ENCODE data around the gene POFUT2.

POFUT2 gene, protein sequence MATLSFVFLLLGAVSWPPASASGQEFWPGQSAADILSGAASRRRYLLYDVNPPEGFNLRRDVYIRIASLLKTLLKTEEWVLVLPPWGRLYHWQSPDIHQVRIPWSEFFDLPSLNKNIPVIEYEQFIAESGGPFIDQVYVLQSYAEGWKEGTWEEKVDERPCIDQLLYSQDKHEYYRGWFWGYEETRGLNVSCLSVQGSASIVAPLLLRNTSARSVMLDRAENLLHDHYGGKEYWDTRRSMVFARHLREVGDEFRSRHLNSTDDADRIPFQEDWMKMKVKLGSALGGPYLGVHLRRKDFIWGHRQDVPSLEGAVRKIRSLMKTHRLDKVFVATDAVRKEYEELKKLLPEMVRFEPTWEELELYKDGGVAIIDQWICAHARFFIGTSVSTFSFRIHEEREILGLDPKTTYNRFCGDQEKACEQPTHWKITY

DNA sequence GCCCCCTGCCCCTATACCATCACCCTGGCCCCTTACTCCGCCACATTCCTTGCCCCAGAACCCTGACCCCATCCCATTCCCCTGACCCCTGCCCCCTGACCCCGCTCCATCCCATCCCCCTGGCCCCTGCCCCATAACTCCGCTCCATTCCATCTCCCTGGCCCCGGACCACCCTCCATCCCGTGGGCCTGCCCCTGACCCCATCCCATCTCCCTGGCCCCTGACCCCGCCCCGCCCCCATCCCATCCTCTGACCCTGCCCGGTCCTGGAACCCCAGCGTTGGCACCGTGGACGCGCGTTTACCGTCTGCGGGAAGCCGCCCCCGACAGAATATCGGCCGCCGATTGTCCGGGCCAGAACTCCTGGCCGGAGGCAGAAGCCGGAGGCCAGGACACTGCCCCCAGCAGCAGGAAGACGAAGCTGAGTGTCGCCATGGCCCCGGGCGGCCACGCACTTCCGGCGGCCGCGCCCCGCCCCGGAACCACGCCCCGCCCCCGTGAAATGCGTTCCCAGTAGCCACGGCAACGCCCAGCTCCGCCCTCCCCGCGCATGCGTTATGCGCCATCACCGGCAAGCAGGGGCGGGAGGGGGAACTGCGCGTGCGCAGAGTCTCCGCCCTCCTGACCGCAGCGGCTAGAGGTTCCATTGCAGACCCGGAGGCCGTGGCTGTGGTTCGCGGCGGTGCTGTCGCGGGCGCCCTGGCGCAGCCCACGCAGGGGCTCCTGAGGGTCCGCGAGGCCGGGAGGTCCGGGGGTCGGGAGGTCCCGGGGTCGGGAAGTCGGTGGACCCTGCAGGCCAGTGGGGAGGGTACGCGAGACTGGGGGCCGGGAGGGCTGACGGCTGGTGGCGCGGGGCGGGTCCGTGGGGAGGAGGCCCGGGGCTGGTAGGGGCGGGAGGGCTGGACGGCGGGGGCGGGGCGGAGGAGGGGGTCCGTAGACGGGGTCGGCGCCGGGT is at the start of gene POFUT2:
Gene POFUT2, minus strand, starts transcription at position 458 of the 954 bp plus-strand sequence. Its CDS starts 24 bp downstream, at position 434.
- DNase-seq: peak; percentile 100

DNA sequence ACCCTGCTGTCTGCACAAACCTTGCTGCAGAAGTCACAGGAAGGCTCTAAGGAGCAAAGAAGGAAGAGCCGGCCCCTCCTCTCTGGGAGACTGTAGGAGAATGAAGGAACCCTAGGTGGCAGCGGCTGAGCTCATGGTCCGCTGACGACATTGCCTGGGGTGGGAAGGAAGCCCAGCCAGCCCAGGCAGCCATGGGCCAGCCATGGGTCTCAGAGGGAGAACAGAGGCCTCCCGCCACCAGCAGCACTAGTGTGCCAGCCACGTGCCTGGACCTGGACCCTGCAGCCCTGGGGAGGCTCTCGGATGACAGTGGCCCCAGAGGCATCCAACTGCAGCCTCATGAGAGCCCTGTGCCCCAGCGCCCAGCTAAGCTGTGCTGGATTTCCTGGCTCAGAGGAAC is 49.2 kb upstream of the POFUT2 start:
- DNase-seq: no peak

DNA sequence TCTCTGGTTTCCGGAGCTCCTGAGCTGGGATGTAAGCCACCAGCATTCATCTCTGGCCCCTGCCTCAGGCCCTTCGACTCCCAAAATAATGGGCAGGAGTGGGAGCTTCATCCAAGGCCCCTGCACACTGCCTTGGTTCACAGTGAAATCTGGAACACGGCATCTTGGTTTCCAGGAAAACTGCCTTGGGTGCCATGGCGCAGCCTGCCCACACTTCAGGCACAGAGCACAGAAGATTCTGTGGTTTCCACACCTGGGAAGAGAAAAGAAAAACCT is 48.8 kb upstream of the POFUT2 start:
- no peak for DNase-seq

DNA sequence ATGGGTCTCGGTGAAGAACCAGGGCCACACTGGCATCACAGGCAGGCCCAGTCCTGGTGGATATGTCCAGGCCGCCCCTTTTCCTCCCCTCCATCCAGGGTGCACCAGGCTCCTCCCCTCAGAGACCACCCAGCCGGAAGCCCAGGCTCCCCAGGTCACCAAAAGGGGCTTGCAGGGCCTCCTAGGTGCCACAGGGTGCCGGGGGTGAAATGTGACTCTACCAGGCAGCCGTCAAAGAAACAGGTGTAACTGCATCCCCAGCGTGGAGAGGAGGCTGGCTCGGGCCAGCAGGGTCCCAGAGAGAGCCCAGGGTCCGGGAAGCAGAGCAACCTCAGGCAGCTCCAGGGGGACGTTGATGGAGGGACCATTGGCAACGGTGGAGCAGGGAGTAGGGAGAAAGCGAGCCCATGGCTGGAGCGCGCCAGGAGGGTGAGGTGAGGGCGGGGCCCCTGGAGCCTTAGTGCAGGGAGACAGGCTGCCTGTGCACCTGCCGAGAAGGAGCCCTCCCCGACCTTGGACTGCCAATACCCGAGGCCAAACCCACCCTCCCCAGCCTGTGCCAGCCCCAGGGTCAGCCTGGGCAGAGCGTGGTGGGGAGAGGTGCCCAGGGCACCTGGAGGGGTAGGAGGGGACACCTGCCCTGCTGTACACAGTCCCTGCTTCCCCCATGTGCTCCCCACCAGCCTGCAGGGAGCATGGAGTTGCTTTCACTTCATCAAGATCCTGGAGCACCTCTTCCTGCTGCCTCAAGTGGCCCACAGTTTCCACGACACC is 48.3 kb upstream of the POFUT2 start:
- no peak for DNase-seq

DNA sequence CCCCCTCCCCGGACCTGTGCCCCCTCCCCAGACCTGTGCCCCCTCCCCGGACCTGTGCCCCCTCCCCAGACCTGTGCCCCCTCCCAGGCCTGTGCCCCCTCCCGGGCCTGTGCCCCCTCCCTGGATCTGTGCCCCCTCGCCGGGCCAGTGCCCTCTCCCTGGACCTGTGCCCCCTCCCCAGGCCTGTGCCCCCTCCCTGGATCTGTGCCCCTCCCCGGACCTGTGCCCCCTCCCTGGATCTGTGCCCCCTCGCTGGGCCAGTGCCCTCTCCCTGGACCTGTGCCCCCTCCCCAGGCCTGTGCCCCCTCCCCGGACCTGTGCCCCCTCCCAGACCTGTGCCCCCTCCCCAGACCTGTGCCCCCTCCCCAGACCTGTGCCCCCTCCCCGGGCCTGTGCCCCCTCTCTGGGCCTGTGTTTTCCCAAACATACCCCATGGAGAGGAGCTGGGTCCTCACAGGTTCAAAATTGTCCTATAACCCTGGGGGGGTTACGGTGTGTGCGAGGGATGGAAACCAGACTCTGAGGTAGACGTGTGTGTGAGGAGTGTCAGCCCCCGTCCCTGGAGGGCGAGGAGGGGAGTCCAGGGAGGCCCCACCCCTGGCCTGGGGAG is 47.6 kb upstream of the POFUT2 start:
- no peak for DNase-seq

DNA sequence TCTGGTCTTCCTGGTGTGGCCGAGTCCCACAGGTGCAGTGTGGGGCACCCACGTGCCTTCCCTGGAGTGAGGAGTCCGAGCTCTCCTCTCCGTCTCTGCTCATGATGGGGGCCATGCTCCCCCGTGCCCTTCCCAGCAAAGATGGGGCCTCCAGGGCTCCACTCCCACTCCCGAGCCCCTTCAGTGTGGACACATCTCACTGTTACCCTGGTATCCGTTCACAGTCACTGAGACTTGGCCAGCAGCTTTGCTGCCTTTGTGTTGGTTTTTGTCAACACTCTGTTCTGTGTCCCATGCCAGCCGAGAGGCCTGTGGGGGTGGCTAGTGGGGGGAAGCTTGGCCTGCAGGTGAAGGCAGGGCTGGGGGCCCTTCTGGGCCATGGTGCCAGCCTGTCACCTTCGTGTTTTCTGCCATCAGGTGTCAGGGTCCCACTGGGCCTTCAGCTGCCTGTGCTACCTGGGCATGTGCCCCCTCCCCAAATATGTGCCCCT is 46.9 kb upstream of the POFUT2 start:
- no peak for DNase-seq

DNA sequence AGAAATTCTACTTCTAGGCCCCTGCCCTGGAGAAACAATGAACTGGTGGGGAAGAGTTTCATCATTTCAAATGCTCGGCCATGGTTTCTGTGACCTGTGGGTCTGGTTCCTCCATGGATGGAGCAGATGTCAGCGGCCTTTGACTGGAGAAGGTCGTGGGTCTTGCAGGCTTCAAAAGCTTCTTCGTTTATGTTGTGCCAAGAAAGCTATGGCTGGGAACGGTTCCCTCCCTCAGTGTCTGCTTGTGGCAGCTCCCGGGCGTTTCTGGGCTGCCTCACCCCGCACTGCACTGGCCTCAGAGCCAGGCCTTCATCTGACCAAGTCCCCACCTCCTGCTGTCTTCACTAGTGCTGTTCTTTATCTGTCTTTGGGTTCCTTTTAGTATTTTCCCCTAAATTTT is 46.4 kb upstream of the POFUT2 start:
- DNase-seq: no peak

DNA sequence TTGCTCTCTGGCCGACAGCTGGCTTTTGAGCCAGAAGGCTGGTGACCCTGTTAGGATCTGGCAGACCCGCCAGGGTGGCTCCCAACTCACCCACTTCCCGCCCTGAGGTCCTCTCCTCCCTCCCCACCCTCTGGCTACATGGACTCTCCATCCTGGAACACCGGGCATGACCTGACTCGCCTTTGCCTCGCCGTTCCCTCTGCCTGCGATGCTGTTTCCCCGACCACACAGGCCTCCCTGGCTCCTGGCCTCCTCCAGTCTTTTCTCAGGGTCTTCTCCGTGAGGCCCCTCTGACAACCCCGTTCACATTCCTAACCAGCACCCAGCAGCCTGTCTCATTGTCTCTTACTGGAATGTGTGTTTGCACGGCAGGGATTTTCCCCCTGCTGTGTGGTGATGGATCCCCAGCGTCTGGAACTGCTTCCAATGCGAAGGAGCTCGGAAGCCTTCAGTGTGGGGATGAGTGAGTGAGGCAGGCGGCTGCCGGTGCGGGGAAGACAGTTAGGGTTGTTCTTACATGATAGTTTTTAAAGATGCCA is 46.0 kb upstream of the POFUT2 start:
- no peak for DNase-seq

DNA sequence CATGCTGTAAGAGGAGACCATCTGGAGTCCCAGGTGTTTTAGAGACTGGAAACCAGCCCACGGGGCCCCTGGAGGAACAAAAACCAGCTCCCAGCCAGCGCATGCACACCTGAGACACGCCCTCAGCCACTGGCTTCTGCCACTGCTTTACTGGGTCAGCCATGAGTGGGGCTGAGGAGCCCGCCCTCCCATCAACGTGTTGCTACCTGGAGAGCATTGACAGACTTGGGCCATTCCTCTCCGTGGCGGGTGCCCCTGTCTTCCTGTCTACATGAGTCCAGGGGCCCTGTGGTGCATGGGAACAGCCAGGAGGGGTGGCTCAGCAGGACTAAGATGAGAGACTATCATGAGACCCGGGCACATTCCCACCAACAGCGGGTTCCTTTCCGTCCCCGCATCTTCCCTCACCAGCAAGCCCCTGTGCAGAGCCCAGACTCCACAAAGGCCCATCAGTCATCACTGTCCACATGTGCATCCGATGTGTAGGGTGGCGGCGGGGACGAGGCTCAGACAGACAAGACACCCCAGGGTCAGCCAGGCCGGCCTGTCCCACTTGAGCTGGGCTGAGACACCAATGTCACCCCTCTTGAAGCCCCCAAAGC is 45.4 kb upstream of the POFUT2 start:
- no peak for DNase-seq

DNA sequence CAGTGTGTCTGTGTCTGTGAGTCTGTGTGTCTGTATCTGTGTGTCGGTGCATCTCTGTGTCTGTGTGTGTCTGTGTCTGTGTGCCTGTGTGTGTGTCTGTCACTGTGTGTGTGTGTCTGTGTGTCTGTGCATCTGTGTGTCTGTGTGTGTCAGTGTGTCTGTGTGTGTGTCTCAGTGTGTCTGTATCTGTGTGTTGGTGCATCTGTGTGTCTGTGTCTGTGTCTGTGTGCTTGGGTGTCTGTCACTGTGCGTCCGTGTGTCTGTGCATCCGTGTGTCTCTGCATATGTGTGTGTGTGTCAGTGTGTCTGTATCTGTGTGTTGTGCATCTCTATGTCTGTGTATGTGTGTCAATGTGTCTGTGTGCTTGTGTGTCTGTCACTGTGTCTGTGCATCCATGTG is 44.7 kb upstream of the POFUT2 start:
- no peak for DNase-seq

DNA sequence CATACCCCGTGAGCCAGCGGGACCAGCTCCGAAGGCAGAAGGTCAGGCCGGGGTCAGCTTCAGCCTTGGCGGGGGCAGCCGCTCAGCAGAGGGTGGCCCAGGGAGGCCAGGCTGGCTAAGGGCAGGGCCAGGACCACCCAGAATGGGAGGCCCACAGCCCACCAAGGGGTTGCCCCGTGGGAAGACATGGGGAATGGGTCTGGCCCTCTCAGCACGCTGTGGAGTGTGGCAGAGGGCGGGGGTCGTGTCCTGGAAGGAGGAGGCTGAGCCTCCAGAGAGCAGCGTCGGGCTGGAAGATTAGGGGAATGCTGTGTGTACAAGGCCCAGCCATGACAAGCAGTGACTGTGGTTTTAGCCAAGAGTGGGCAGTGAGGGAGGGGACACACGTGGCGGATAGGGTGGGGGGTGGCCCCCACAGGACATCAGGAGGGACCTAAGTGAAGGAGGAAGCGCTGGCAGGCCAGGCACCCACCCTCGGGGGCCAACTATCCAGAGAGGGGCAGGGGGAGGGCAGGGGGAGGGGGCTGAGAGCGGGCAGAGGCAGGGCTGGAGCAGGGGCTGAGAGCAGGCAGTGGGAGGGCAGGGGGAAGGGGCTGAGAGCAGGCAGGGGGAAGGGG is 43.9 kb upstream of the POFUT2 start:
- no peak for DNase-seq

DNA sequence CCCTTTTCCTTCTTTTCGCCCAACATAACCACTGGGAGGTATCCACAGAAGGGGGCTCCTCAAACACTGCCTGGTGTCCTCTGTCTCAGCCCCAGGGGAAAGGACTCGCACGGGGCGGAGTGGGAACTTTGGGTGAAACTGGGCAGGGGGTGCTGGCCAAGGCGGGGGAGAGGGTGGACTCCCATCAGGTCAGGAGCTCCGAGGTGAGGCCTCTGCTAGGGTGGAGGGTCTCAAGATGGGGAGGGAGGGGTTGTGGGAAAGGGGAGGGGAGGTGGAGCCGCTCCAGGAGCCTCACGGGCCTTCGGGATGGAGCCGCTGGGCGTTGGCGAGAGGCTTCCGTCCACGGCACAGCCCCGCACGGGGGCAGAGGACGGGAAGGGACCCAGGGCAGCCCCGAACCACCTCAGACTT is 43.2 kb upstream of the POFUT2 start:
- no peak for DNase-seq

DNA sequence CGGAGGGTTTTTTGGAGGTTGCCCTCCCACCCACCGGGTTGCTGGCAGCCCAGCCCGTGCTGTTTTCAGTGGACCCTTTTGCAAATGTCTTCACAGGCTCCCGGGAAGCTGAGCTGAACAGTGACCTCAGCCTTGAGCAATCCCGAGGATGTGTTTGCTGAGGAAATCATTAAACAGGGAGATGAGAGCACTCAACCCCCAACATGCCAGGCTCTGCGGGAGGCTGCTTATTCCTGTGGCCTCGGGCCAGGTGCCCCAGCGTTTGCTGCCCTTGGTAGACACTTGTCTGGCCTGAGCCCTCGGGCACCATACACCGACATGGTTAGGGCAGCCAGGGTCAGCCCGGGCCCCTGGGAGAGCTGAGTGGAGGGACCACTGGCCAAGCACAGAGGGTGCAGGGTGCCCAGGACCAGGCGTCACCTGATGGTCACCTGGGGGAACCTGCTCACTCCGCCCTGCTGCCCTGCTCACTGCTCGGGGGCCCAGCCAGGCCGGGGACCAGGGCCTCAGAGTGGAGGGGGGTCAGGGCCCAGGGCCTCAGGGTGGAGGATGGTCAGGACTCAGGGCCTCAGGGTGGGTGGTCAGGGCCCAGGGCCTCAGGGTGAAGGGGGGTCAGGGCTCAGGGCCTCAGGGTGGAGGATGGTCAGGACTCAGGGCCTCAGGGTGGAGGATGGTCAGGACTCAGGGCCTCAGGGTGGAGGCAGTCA is 42.5 kb upstream of the POFUT2 start:
- DNase-seq: no peak

DNA sequence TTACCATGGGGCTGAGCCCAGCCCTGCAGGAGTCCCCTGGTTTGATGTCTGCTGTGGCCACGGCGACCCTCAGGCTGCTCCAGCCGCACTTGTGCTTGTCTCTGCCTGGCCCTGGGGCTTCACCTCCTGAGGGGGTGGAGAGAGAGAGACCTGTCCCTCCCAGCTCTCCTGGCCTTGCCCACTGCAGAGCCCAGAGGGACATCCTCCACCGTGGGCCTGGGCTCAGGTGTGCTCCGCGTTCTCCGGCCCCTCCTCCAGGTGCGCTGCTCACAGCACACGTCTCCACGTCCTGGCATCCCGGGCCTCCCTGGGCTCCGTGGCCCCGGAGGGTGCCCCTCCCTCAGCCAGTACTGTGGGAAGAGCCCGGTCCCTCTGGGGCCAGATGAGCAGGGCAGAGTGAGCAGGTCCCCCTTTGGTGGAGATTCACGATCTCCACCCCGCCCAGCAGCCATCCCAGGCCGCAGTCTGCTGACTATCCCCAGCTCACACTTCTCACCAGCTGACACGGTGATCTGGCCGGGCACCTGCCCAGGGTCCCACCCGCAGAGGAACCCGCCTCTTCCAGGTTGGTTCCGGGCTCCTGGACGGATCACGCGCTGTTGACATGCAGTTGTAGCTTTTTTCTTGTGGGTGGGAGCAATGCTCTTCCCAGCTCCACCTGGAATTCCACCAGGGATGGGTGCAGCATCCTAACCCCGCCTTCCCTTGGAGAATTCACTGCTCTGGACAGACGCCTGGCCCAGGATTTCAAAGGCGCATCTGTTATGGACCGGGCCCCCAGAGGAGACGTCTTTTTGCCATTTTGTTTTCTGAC is 41.8 kb upstream of the POFUT2 start:
- no peak for DNase-seq

DNA sequence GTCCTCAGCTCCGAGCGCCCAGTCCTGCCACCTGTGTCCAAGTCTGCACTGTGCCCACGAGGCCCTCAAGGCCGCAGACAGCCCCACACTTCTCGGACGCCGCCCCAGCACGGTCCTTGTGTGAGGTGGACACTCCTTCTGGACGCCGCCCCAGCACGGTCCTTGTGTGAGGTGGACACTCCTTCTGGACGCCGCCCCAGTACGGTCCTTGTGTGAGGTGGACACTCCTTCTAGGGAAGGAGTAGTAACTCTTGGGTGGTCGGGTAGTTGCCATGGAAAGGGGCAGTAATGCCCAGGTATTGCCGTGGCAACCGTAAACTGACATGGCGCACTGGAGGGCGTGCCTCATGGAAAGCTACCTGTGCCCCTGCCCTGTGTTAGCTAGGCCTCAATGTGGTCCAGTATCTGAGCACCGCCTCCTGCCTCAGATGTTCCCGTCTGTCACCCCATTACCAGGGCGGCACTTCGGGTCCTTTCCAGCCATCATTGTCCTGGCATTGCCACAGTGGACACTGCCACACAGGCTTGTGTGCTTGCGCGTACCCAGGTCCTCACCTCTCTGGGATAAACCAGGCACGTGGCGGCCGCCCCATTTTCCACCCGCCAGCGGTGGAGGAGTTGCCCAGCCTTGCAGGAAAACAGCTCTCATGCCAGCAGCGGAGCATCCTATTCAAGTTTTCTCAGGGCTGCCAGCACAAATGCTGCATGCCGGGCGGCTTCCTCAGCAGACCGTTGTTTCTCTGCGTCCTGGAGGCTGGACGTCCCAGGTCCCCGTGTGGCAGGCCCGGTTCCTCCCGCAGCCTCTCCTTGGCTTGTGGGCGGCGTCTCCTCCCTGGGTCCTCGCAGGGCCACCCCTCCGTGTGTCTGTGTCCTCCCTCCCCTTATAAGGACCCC is 40.8 kb upstream of the POFUT2 start:
- DNase-seq: no peak

DNA sequence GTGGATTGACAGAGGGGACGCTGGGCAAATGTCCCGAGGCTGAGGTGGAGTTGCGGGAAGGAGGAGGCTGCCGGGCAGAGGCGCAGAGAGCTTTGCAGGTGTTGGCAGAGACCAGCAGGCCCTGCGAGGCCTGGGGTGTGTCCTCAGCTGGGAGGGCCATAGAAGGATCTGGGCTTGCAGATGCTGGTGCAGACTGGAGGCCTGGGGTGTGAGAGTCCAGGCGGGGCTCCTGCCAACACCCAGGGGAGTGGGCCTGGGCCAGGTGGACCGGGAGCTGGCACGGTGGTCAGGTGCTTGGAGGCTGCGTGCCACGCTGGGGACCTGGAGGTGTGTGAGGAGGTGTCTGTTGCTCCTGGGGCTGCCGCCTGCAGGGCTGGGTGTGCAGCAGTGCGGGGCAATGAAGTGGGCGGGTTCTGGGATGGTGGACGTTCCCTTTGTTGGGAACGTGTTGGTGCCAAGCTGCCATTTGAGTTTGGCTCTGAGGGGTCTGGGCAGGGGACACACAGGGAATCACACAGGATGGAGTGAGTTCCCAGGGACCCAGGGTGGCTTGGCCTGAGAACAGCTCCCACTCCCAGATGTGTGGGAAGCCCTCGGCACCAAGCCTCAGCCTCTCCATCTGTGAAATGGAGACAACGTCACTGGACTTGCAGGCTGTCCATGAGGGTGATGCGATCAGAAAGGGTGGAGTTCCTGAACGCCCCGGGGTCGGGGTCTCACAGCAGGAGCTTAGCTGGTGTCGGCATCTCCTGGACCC is 39.9 kb upstream of the POFUT2 start:
- no peak for DNase-seq

DNA sequence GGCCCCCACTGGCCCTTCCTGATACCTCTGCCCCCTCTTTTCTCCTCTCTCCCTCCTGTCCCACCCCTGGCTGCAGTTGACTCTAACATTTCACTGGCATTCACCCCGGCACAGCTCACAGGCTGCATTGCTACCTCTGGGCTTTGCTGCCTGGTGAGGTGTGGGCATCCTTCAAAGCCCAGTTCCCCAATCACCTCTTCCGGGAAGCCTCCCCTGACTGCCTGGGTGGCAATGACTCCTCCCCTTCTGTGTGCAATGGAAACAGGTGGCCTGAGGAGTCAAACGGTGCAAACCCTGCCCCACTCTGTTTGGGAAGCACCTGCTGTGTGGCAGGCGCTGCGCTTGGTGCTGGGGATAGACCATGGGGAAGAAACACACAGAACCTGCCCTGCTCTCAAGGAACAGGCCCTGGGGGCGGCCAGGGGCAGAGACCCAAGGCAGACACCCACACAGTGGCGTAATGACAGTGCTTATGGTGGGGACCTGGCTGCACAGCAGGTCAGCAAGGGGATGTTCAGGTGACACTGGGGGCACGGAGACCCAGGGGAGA is 39.3 kb upstream of the POFUT2 start:
- no peak for DNase-seq
